ENCODE results near the gene TRIM2. TPM values are rescaled to one million over a fixed set of nuclear protein-coding genes. Genes with fewer than 3 reads are reported as not detected.
"Not testable (repeated sequence)": the region's sequence is repeated elsewhere in the genome, so short reads cannot be mapped to it uniquely, and the experiment has no call there.

The TRIM2 gene
- total RNA-seq, 1 experiment from 2014 or later = 49.6 TPM

GRCh38 chr4:153191795-153192363 lies 12.4 kb upstream of the TRIM2 start:
- H3K36me3 Mint-ChIP-seq (ENCODE audit: insufficient read depth, unreplicated experiment) = no peaks in the 10 kb centered on the region
- peaks cover 18% of the 10 kb centered on the region for H3K4me1 Mint-ChIP-seq (ENCODE audit: low read depth, unreplicated experiment)
- CTCF ChIA-PET = interaction anchor here (0.5 kb wide), 1 partner anchor 340 kb away, joined by 3 read pairs; no protein-coding TSS in a partner anchor
- no peak overlapping the region for H3K4me3 Mint-ChIP-seq (ENCODE audit: low read depth, unreplicated experiment)
- TF ChIP-seq CTCF (IDR thresholded peaks at IDR 0.05; ENCODE audit: unreplicated experiment) = no peak
- DNase-seq = no peak
- no TSS peak for BruUV-seq (replicated peaks)
- H3K27me3 Mint-ChIP-seq (ENCODE audit: unreplicated experiment) = no peaks in the 10 kb centered on the region
- H3K27ac Mint-ChIP-seq (ENCODE audit: unreplicated experiment) = no peak overlapping the region
- intact Hi-C loops (cut with micrococcal nuclease; ENCODE audit: unreplicated experiment) = no loop called here
- no peaks in the 10 kb centered on the region for H3K9me3 Mint-ChIP-seq (ENCODE audit: low read depth, unreplicated experiment)

DNA sequence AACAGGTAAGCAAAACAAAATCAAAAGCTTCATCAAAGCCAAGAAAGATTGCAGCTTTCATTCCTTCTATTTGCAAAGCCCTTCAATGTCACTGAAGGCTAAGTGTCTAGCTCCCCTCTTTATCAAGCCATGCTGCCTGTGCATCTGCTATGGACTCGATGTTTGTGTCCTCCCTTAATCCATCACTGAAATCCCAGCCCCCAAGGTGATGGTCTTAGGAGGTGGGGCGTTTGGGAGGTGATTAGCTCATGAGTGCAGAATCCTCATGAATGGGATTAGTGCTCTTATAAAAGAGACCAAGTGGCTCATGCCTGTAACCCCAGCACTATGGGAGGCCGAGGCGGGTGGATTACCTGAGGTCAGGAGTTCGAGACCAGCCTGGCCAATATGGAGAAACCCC lies 6.9 kb upstream of the TRIM2 start:
- CTCF ChIA-PET = interaction anchor here (0.6 kb wide), 2 partner anchors 134 to 1582 kb away, joined by 3 read pairs; no protein-coding TSS in a partner anchor

DNA sequence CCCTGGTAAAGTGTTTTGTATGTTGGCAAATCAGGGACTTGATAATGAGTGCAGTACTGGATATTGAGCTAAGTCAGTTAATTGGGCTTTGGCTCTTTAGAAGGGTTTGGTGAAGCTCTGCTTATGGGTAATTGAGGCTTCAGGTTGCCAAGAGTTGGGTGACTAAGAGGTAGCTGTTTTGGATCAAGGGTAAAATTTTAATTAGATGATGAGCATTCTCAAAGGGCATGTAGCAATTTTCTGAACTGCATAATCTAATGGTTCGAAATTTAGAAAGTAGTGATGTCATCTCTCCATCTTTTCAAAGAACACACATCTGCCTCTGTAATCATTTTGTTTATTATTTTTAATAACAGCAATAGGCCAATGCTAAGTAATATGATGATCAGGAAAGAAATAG lies 5.5 kb upstream of the TRIM2 start:
- DNase-seq = no peak
- Mint-ChIP-seq H3K27ac (ENCODE audit: unreplicated experiment) (no peak overlapping the region), H3K27me3 (ENCODE audit: unreplicated experiment) (no peaks in the 10 kb centered on the region), H3K36me3 (ENCODE audit: insufficient read depth, unreplicated experiment) (no peaks in the 10 kb centered on the region), H3K4me1 (ENCODE audit: low read depth, unreplicated experiment) (no peaks in the 10 kb centered on the region), H3K9me3 (ENCODE audit: low read depth, unreplicated experiment) (no peaks in the 10 kb centered on the region), H3K4me3 (ENCODE audit: low read depth, unreplicated experiment) (no peak overlapping the region)
- intact Hi-C loops (cut with micrococcal nuclease; ENCODE audit: unreplicated experiment) = no loop called here
- TF ChIP-seq CTCF (IDR thresholded peaks at IDR 0.05; ENCODE audit: unreplicated experiment) = no peak
- CTCF ChIA-PET = interaction anchor here (1.0 kb wide), 1 partner anchor 46 kb away, joined by 3 read pairs; no protein-coding TSS in a partner anchor
- BruUV-seq (replicated peaks) = no TSS peak

More for the DNA sequence above, 6.9 kb upstream of the TRIM2 start:
- BruUV-seq (replicated peaks) = no TSS peak
- Mint-ChIP-seq H3K36me3 (ENCODE audit: insufficient read depth, unreplicated experiment) (no peaks in the 10 kb centered on the region), H3K9me3 (ENCODE audit: low read depth, unreplicated experiment) (no peaks in the 10 kb centered on the region), H3K4me1 (ENCODE audit: low read depth, unreplicated experiment) (no peaks in the 10 kb centered on the region), H3K27me3 (ENCODE audit: unreplicated experiment) (no peaks in the 10 kb centered on the region), H3K27ac (ENCODE audit: unreplicated experiment) (no peak overlapping the region), H3K4me3 (ENCODE audit: low read depth, unreplicated experiment) (no peak overlapping the region)
- intact Hi-C loops (cut with micrococcal nuclease; ENCODE audit: unreplicated experiment) = no loop called here
- no peak for DNase-seq
- TF ChIP-seq CTCF (IDR thresholded peaks at IDR 0.05; ENCODE audit: unreplicated experiment) = no peak

GRCh38 chr4:153203746-153204145 lies 497 bp upstream of the TRIM2 start:
- not testable (repeated sequence) for H3K27me3 Mint-ChIP-seq (ENCODE audit: unreplicated experiment); DNase-seq; H3K9me3 Mint-ChIP-seq (ENCODE audit: low read depth, unreplicated experiment); BruUV-seq (replicated peaks)
- peak overlapping the region; percentile 92 for H3K27ac Mint-ChIP-seq (ENCODE audit: unreplicated experiment)
- H3K4me3 Mint-ChIP-seq (ENCODE audit: low read depth, unreplicated experiment) = peak overlapping the region; percentile 86
- peaks cover 24% of the 10 kb centered on the region for H3K36me3 Mint-ChIP-seq (ENCODE audit: insufficient read depth, unreplicated experiment)
- CTCF ChIA-PET = interaction anchor here (0.7 to 2.5 kb wide), 2 partner anchors 43 to 61 kb away, joined by 3 to 21 read pairs; no protein-coding TSS in a partner anchor
- H3K4me1 Mint-ChIP-seq (ENCODE audit: low read depth, unreplicated experiment) = peaks cover 15% of the 10 kb centered on the region
- intact Hi-C loops (cut with micrococcal nuclease; ENCODE audit: unreplicated experiment) = loop anchor here (2.0 kb wide), 1 partner anchor 61 kb away; no protein-coding TSS in a partner anchor
